Measurements from ENCODE around the gene LAMC2.

DNA sequence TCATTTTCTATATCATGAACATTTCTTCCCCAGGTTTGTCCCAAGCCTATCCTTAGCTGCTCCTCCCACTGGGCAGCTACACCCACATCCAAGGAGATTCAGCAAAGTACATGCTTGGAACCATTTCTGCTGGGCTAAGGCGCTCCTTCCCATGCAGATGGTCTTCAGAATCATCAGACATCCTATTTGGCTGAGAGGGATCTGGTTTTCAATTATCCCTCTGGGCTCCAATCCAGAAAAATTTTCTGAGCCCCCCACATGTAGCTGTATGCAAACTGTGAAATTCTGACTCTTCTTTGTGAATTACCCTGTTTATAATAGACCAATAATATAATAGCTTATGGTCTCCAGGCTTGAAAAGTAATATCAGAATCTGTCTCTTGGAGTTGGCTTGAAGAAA, 99.2 kb downstream of the LAMC2 start:
- TF ChIP-seq, protein P1, sequence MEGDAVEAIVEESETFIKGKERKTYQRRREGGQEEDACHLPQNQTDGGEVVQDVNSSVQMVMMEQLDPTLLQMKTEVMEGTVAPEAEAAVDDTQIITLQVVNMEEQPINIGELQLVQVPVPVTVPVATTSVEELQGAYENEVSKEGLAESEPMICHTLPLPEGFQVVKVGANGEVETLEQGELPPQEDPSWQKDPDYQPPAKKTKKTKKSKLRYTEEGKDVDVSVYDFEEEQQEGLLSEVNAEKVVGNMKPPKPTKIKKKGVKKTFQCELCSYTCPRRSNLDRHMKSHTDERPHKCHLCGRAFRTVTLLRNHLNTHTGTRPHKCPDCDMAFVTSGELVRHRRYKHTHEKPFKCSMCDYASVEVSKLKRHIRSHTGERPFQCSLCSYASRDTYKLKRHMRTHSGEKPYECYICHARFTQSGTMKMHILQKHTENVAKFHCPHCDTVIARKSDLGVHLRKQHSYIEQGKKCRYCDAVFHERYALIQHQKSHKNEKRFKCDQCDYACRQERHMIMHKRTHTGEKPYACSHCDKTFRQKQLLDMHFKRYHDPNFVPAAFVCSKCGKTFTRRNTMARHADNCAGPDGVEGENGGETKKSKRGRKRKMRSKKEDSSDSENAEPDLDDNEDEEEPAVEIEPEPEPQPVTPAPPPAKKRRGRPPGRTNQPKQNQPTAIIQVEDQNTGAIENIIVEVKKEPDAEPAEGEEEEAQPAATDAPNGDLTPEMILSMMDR (IDR thresholded peaks at IDR 0.05): no peak
- TF ChIP-seq POLR2A (IDR thresholded peaks at IDR 0.05): no peak

All from prostate gland (tissue), 2 donors.